Left lobe of liver (tissue), 2 donors: ENCODE measurements around the gene SPEM3. TPM values are rescaled to one million over a fixed set of nuclear protein-coding genes. Genes with fewer than 3 reads are reported as not detected.

Experiments
- ATAC-seq: fragments of 200-7000 bp; cut with Tn5 transposase; one replicate; pipeline ENCODE4 v1.9.1; 2020; ENCODE audit warnings: mild to moderate bottlenecking, moderate library complexity
- DNase-seq: peaks from one replicate; pipeline ENCODE4 v3.0.0-alpha.2; 2020; ENCODE audit warnings: low spot score
- total RNA-seq: library from RNA; stranded (reverse); gene quantifications from one replicate; pipeline ENCODE4 v1.2.1, GENCODE V29; 2021
- donor health status: DM: no; HTN: no; CAD: no; lungs with moderate emphysema.
- donor health status: DM: no; HTN: yes; CAD: no.

The SPEM3 gene
- total RNA-seq: not detected

DNA sequence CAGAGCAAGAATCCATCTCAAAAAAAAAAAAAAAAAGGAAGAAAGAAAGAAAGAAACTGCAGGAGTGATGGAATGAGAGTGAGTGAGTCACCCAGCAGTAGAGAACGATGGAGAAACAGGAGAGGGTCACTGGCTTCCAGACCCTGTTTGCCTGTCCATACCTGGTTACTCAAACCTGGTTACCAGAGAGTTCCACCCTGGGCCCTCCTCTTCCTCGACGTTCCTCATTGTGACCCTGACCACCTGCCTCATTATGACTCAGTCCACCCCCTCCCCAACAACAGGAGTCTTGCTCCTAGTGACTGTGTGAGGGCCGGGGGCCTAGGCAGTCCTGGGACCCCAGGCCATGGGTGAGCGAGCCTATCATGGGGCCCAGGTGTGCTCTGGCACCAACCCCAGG is at the start of gene SPEM3:
Gene SPEM3 (plus strand): TSS at position 301 of the 400 bp plus-strand sequence. CDS start 46 bp downstream, at position 347.
- ATAC-seq: no peak
- DNase-seq: no peak

- no peak for ATAC-seq
- DNase-seq: no peak
Observed at GRCh38 chr17:7379134-7379533, 49.5 kb upstream of the SPEM3 start.

DNA sequence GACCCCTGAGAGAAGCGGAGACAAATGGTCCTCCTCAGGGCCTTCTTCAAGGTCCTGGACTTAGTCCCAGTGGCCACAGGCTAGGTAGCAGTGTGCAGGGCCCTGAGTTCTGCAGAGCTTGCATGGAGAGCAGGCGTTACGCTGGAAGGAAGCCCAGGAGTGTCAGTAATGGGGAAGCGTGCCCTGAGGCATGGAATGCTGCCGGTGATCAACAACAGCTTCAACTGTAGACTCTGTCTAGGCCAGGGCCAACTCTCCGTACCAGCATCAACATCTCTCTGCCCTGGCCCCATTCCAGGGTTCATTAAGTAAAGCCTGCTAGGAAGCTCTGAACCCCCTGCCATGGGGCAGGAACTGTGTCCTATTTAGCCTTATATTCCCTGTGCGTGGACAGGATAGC is 48.3 kb upstream of the SPEM3 start:
- DNase-seq: peak; percentile 79
- ATAC-seq: peak; percentile 84

DNA sequence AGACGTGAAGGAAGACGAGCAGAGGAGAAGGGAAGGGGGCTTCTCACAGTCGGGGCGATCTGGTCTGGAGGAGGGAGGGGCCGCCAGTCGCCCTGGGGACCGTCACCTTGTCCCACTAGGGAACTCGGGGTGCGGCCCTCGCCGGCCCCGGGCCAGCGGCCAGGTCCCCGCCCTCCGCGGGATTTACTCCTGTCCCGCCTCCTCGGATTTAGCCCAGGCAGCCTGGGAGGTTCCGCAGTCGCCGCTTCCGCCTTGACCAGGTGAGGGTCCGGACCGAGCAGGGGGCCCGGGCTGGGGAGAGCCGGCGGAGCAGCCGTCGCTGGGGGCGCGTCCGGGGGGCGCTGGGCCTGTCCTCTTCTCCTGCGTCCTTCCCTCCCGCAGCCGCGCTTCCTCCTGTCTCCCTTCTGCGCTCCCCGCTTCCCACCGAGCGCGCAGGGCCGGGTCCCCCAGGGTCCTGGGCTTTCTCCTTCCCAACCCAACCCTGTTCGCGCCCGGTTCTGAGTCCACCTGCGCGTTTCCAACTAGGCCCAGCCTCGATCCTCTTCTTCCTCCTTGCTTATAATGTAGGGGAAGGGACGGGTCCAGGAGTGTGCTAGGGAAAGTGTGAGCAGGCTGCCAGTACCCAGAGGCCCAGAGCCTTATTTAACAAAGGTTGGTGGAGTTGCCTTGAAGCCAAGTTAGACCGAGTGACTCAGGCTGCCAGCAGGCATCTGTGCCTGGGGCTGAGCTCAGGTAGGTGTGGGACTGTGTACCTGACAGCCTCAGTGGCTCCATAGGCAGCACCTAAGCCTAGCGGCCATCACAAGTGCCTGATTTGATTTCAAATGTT is 47.6 kb upstream of the SPEM3 start, which contains the start of gene TNK1:
Gene TNK1 (plus strand): TSS at position 235 of the 829 bp plus-strand sequence. CDS start 1,838 bp downstream, outside the sequence.
- ATAC-seq: peak; percentile 91
- DNase-seq: peak; percentile 81

DNA sequence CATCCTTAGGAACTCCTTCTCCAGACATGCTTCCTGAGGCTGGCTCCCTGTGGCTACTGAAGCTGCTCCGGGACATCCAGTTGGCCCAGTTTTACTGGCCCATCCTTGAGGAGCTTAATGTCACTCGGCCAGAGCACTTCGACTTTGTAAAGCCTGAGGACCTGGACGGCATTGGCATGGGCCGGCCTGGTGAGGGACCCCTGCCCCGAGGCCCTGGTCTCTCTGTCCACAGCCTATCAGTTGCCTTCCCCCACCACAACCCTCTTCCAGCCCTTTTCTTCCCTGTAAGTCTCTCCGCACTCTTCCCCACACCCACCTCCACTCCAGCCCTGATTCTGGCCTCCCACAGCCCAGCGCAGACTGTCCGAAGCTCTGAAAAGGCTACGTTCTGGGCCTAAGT is 45.8 kb upstream of the SPEM3 start:
- DNase-seq (no peak), ATAC-seq (no peak)

DNA sequence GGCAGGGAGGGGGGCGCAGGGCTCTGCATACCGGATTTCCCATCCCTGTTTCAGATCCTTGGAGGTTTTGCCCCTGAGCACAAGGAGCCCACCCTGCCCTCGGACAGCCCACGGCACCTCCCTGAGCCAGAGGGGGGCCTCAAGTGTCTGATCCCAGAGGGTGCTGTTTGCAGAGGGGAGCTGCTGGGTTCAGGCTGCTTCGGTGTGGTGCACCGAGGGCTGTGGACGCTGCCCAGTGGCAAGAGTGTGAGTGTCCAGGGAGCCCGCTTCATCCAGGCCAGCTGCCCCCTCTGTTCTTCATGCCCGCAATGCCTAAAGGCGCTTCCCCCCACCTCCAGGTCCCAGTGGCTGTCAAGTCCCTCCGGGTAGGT is 45.3 kb upstream of the SPEM3 start:
- DNase-seq: no peak
- no peak for ATAC-seq

GRCh38 chr17:7383742-7384488 is 44.7 kb upstream of the SPEM3 start:
- DNase-seq (no peak), ATAC-seq (no peak)

DNA sequence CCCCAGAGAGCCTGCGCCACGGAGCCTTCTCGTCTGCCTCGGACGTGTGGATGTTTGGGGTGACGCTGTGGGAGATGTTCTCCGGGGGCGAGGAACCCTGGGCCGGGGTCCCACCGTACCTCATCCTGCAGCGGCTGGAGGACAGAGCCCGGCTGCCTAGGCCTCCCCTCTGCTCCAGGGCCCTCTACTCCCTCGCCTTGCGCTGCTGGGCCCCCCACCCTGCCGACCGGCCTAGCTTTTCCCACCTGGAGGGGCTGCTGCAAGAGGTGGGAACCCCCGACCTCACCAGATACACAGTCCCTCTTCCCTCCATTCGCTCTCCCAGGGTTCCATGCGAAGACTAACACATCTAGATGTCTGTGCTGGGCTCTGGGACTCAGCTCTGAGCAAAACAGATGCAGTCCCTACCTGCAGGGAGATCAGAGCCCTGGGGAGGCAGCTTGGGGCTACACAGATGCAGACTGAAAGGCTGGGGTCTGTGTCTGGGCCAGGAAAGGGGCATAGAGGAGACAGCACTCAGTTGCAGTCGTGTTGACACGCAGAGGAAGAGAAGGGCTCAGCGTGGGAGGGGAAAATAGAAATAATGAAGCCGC is 44.1 kb upstream of the SPEM3 start:
- ATAC-seq (no peak), DNase-seq (no peak)

GRCh38 chr17:7388856-7389255 is 39.8 kb upstream of the SPEM3 start:
- ATAC-seq: no peak
- DNase-seq: no peak

GRCh38 chr17:7389924-7390910 is 38.4 kb upstream of the SPEM3 start:
- DNase-seq (no peak), ATAC-seq (no peak)

GRCh38 chr17:7391307-7391706 is 37.4 kb upstream of the SPEM3 start:
- ATAC-seq: no peak
- DNase-seq: no peak

DNA sequence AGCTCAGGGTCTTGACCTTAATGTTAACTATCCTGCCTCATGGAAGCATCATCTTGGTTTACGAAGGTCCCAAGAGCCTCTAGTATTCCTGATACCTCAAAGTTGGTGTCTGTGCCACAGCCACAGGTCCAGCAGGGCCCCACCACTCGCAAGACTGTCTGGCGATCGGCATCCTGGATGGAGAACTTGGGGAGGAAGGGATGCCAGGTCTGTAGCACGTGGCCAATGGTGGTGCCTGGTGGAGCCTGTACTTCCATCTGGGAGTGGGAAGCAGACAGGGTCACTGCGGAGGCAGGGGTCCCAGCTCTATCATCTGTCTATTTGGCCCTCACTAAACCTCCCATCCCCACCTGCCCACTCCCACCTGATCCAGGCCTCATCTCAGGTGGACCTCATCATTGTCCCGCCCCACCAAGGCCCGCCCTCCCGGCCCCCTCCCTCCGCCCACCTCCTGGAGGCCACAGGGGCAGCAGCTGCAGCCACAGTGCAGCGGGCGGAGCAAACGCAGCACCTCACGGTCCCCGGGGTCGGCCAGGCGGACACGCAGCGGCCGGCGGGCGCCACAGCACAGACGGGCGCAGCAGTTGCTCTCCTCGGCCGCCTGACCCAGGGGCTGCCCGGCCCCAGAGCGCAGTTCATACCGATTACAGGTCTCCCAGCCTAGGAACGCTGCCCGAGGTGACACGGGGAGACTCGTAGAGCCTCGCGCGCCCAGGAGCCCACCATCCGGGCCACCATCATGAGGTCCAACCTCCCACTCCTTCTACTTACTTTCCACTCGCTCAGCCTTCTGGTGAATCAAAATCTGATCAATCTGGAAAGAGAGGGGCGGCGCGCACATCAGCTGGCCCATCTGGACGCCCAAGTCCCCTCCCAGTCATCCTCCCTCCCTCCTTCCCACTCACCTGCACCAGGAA is 35.7 kb upstream of the SPEM3 start:
- DNase-seq: no peak
- no peak for ATAC-seq

- ATAC-seq: peak; percentile 7
- DNase-seq: no peak
Observed at GRCh38 chr17:7393613-7394451, 34.8 kb upstream of the SPEM3 start.

DNA sequence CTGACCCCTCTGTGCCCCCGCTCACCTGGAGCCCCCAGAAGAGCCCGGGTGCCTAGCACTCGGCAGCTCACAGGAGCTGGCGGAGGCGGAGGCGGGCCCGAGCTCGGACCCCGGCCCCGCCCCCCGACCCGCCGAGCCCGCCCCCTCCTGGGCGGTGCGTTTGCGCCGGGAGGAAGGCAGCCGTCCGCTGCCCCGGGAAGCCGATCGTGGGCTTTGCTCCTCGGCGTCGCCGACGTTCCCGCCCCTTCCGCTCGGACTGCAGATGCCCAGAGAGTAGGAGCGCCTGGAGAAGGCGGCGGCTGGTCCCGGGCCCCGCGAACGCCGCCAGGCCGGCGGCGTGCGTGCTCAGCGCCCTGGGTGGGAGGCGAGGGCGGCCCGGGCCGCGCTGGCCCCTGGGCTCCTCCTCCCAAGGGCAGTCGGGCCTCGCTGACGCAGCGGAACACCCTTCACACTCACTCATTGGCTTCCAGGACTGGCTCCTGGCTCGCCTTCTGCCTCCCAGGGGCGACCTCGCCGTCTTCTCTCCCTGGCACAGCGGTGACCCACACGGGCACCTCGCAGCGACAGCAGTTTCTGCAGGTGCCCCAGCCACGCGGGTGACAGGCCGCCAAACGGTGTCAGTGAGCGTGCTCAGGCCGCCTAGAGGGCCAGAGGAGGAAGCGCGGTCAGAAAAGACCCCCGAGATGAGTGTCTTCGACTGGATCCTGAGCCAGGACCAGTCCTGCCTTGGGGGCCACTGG is 34.0 kb upstream of the SPEM3 start, which contains the start of gene PLSCR3:
Gene PLSCR3 (minus strand): TSS at position 74 of the 740 bp plus-strand sequence. CDS start 415 bp downstream, outside the sequence.
- ATAC-seq (peak; percentile 92), DNase-seq (peak; percentile 94)

DNA sequence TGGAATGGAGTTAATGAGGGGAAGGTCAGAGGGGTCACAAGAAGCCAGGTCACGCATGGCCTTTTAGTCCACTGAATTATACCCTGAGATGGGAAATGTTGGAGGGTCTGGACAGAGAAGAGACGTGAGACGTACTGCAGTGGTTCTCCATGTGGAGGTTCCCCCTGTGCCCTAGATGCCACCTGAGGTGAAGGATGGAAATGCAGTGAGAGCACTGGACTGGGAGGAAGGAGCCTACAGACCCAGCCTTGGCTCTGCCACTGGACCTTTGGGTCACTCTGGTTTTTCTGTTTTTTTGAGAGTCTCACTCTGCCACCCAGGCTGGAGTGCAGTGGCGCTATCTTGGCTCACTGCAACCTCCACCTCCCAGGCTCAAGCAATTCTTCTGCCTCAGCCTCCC is 32.5 kb upstream of the SPEM3 start:
- ATAC-seq (no peak), DNase-seq (no peak)

GRCh38 chr17:7398612-7399011 is 30.0 kb upstream of the SPEM3 start:
- no peak for ATAC-seq
- no peak for DNase-seq

DNA sequence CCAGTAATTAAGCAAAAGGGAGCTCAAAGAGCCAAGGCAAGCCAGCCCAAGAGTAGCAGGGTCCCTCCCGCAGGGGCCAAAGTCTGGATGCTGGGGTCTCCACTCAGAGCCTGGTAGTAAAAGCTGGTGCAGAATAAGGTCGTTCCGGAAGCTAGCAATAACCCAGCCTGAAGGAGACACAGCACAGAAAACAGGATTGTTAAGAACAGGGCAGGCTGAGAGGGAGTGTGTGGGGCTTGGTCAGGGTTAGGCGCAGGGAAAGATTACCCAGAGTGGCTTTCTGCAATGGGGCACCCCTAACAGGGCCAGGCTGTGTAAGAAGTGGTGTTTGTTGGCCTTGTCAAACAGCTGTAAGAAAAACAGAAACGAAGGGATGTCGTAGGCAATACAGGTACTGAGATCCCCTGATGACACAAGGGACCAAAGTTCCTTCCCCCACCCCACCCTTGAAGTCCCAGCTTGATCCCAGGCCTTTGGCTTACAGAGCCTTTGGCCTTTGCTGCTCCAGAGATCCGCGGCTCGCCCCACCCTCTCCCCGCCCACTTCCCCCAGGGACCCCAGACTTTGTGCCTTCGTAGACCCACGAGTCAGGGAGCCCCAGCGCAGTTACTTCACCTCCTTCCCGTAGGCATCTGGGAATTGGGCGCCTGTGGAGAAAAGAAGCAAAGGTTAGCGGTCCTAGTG is 25.5 kb upstream of the SPEM3 start:
- peak; percentile 83 for DNase-seq
- ATAC-seq: peak; percentile 53
